VCaP (cell line): Measurements from ENCODE around the gene POLR2L.
A peak's percentile ranks its signal among the peaks of the same experiment; 100 is the strongest.

Experiments used
- H3K27ac ChIP-seq: fragments of 450-650 bp; 2 replicates; pipeline ENCODE4 v1.5.1; 2017
- CTCF ChIP-seq: fragments of 450-650 bp; conservative IDR thresholded peaks from 2 replicates; pipeline ENCODE4 v1.5.1; 2017; ENCODE audit warnings: mild to moderate bottlenecking, moderate library complexity

POLR2L gene

DNA sequence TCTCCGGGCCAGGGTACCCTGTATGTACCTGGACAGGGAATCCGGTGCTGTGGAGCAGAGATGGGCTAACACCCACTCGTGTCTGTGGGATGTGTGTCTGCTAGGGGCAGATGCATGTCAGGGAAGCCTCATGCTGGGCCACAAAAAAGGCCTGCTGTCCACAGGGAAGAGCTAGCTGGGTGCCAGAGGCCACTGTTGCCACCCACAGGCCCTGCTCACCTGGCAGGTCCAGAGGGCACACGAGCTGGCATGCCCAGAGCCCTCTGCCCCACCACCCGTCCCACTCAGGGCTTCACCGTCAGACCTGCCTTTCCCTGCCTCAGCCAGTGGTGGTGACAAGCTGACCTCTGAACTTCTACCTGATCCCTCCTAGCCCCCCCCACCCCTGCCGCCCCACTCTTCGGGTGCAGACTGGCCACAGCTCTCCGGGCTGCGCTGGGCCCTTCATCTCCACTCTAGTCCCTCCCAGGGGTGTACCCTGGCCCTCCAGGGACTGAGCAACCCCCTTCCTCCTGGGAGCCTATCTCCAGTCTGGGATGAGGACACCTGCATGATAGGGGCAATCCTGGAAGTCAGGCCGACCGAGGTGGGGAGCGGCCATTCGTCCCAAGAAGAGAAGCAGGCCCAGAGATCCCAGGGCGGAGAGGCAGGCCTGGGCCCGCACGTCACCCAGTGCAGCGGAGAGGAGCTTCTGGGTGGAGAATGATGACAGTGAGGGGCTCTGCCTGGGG is 45.6 kb downstream of the POLR2L start:
- TF ChIP-seq CTCF, result no peak
- H3K27ac ChIP-seq, result peak overlapping the region; percentile 89

- peak overlapping the region; percentile 89 for H3K27ac ChIP-seq
- TF ChIP-seq CTCF, result no peak
Measured at GRCh38 chr11:795634-796564, 46.4 kb downstream of the POLR2L start.

- no peak for TF ChIP-seq CTCF
Measured at GRCh38 chr11:794766-795633, 47.3 kb downstream of the POLR2L start.

DNA sequence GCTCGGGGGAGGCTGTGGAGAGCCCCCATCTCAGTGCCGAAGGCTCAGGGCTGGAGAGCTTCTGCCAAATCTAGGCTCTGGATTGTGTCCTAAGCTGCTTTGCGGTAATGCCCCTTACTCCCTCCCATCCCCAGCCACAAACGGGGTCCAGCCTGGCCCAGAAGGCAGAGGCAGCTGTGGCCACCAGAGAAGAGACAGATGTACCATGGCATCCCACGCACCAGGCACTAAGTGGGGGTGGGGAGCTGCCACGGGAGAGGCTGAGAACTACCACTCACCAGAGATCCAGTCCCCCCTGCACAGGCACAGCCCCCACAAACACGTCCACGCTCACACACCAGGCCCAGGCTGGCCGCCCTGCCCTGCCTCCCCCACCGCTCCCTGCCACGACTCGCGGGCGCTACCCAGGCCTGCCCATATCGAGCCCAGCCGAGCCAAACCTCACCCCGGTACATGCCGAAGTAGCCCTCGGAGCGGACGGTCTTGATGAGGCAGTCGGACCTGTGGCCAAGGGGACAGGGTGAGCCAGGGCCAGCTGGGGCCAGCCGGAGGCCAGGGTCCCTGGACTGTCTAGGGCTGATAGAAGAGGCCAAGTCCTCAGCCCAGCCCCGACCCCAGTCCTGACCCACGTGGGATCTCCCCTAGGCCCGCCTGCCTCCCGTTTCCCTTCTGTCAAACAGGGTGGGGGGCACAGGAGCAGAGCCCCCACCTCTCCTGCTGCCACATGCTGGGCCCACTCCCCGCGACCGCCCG is 48.1 kb downstream of the POLR2L start:
- peak overlapping the region; percentile 89; the same call in 1 of the 2 replicates for H3K27ac ChIP-seq
- no peak for TF ChIP-seq CTCF

More at GRCh38 chr11:794766-795633, 47.3 kb downstream of the POLR2L start:
- peak overlapping the region; percentile 89 for H3K27ac ChIP-seq

DNA sequence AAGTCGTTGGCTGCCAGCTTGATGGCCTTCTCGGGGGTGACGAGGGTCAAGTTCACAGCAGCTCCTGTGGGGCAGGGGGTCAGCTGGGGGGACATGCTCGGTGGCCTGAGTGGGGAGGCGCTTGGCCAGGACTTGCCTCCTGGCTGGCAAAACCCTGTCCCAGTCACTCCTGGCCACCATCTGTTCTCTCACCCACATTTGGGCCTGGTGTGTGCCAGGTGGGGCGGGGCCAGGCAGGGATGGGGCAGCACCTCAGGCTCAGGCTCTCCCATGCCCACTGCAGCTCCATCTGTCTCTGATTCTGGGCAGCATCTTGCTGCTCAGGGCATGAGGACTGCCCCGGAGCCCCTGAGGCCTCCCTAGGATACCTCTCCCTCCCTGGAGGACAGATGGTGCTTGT is 48.8 kb downstream of the POLR2L start:
- H3K27ac ChIP-seq, result no peak overlapping the region
- no peak for TF ChIP-seq CTCF

DNA sequence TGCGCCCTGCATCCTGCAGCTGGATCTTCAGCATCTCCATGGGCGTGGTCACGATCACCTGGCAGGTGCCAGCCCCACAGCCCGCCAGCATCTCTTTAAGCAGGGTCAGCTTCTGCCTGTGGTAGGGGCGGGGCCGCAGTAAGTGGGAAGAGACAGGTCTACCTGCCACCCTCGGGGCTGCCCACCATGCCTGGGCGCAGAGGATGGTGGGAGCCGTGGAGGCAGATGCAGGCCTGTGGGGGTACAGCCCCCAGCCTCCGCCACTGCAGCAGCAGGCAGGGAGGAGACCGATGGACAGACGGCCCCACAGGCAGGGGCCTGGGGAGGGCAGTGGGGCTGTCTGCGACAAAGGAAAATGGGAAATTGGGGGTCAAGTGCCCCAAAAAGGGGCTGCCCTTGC is 49.5 kb downstream of the POLR2L start:
- no peak overlapping the region for H3K27ac ChIP-seq
- no peak for TF ChIP-seq CTCF
